ENCODE measurements around the gene PRDM16.

GRCh38 chr1:3418600-3418999 is 349.6 kb downstream of the PRDM16 start:
- TF ChIP-seq MAX (CRISPR knock-in tag; IDR thresholded peaks at IDR 0.05) (no peak), JUN (CRISPR knock-in tag; IDR thresholded peaks at IDR 0.05) (no peak)
